Endothelial cell of umbilical vein (primary cell): ENCODE results near the gene PDE6B. TPM values are rescaled to one million over a fixed set of nuclear protein-coding genes. Genes with fewer than 3 reads are reported as not detected.

Experiments used
- BruUV-seq: library from RNA; stranded (reverse); fragments of 400-500 nt; replicated peaks from 2 replicates; lab custom pipeline; 2021; lab: Mats Ljungman, UMichigan
- CTCF ChIA-PET: fragments of 300-600, 350-600 bp; sonication (Branson Sonifier 250); formaldehyde crosslinking; loops from one replicate; lab custom pipeline; 2021; ENCODE audit warnings: antibody characterized with exemption, inconsistent platforms; lab: Charles Lee
- POLR2A ChIA-PET: fragments of 300-600, 350-600 bp; sonication (Branson Sonifier 250); formaldehyde crosslinking; loops from one replicate; lab custom pipeline; 2021; ENCODE audit warnings: antibody characterized with exemption, inconsistent platforms; lab: Charles Lee
- DNase-seq: peaks from one replicate; pipeline ENCODE4 v3.0.0-alpha.2; 2011; ENCODE audit warnings: low read depth, low spot score
- FAIRE-seq: peaks from 2 replicates; lab custom pipeline; 2011; peaks lifted over from hg19 to GRCh38; lab: Jason Lieb, UNC
- H2AFZ ChIP-seq: 2 replicates; pipeline ENCODE4 v1.6.0; 2012; ENCODE audit warnings: low read depth, low read length, control low read depth, inconsistent platforms
- H3K27ac ChIP-seq: 2 replicates; pipeline ENCODE4 v1.5.1; 2011; ENCODE audit warnings: low read depth, mild to moderate bottlenecking, control low read depth, low read length, moderate library complexity; ENCODE audit not compliant: insufficient read depth
- H3K27me3 ChIP-seq, 2 experiments: 2 replicates each; pipeline versions ENCODE4 v1.6.0 to v1.6.1; 2011; ENCODE audit warnings: low read length in 2 of 2, mixed read lengths in 1 of 2; ENCODE audit not compliant: control insufficient read depth in 2 of 2, insufficient read depth in 2 of 2
- H3K36me3 ChIP-seq, 2 experiments: 2 replicates in 1 of 2; 3 replicates in 1 of 2; pipeline ENCODE4 v1.5.1; 2011; ENCODE audit warnings: low read length in 2 of 2, mild to moderate bottlenecking in 1 of 2, moderate library complexity in 1 of 2; ENCODE audit not compliant: control insufficient read depth in 2 of 2, insufficient read depth in 2 of 2; ENCODE audit errors: extremely low read depth in 1 of 2
- H3K4me1 ChIP-seq: 3 replicates; pipeline ENCODE4 v1.5.1; 2011; ENCODE audit warnings: mild to moderate bottlenecking, low read length; ENCODE audit not compliant: control insufficient read depth, insufficient read depth; ENCODE audit errors: extremely low read depth
- H3K4me2 ChIP-seq: 2 replicates; pipeline ENCODE4 v1.6.1; 2011; ENCODE audit warnings: low read length, control low read depth, mixed read lengths; ENCODE audit not compliant: insufficient read depth
- H3K4me3 ChIP-seq, 3 experiments: fragments of 200-600 bp in 1 of 3; sonication (generic), shearing (Covaris generic) in 1 of 3; replicated peaks in 1 of 3; 2 replicates each; pipeline ENCODE4 v1.5.1; 2011 to 2016; ENCODE audit warnings: control low read depth in 3 of 3, low read length in 3 of 3, mild to moderate bottlenecking in 2 of 3, inconsistent platforms in 1 of 3, low read depth in 1 of 3, moderate library complexity in 1 of 3; ENCODE audit not compliant: insufficient read depth in 1 of 3
- H3K79me2 ChIP-seq: 2 replicates; pipeline ENCODE4 v1.6.0; 2012; ENCODE audit warnings: low read length, inconsistent platforms; ENCODE audit not compliant: control insufficient read depth, insufficient read depth
- H3K9ac ChIP-seq: replicated peaks from 2 replicates; pipeline ENCODE3; 2011; ENCODE audit warnings: low read length, control low read depth; ENCODE audit not compliant: insufficient read depth; ENCODE audit errors: extremely low read depth
- H3K9me1 ChIP-seq: replicated peaks from 3 replicates; pipeline ENCODE4 v1.6.0; 2011; ENCODE audit warnings: mild to moderate bottlenecking, low read length; ENCODE audit not compliant: control insufficient read depth, insufficient read depth; ENCODE audit errors: extremely low read depth
- H3K9me3 ChIP-seq: replicated peaks from 2 replicates; pipeline ENCODE4 v1.5.1; 2012; ENCODE audit warnings: low read length, inconsistent platforms; ENCODE audit not compliant: control insufficient read depth, insufficient read depth
- H4K20me1 ChIP-seq: replicated peaks from 2 replicates; pipeline ENCODE3; 2011; ENCODE audit warnings: mild to moderate bottlenecking, low read length; ENCODE audit not compliant: control insufficient read depth, insufficient read depth; ENCODE audit errors: extremely low read depth
- CTCF ChIP-seq, 2 donors: IDR thresholded peaks; 1 replicate in 1 of 2; 2 replicates in 1 of 2; pipeline ENCODE4 v1.5.1; 2011; ENCODE audit warnings: low read length in 2 of 2, mild to moderate bottlenecking in 2 of 2, moderate library complexity in 2 of 2, control low read depth in 1 of 2, inconsistent platforms in 1 of 2, low read depth in 1 of 2; ENCODE audit not compliant: insufficient read depth in 1 of 2; ENCODE audit errors: extremely low read depth in 1 of 2
- EZH2 ChIP-seq: IDR thresholded peaks from 2 replicates; pipeline ENCODE4 v1.6.1; 2012; ENCODE audit warnings: borderline replicate concordance, low read depth, mild to moderate bottlenecking, moderate library complexity, low read length, inconsistent platforms; ENCODE audit not compliant: severe bottlenecking
- FOS ChIP-seq: IDR thresholded peaks from 2 replicates; pipeline ENCODE4 v1.6.1; 2011; ENCODE audit warnings: mild to moderate bottlenecking, low read length, moderate library complexity, borderline replicate concordance; ENCODE audit not compliant: insufficient read depth
- GATA2 ChIP-seq: IDR thresholded peaks from 2 replicates; pipeline ENCODE4 v1.7.0; 2011; ENCODE audit warnings: low read depth, mild to moderate bottlenecking, moderate library complexity, mixed read lengths, low read length; ENCODE audit not compliant: insufficient read length, insufficient read depth
- JUN ChIP-seq: IDR thresholded peaks from 2 replicates; pipeline ENCODE4 v1.6.1; 2011; ENCODE audit warnings: borderline replicate concordance, low read depth; ENCODE audit not compliant: insufficient read length, insufficient read depth
- MAX ChIP-seq: IDR thresholded peaks from 2 replicates; pipeline ENCODE4 v1.6.1; 2011; ENCODE audit not compliant: insufficient read depth, insufficient read length
- MYC ChIP-seq: IDR thresholded peaks from one replicate; pipeline ENCODE4 v1.6.1; 2011; ENCODE audit warnings: mild to moderate bottlenecking, low read depth, low read length
- POLR2A ChIP-seq: IDR thresholded peaks from 2 replicates; pipeline ENCODE4 v1.6.1; 2012; ENCODE audit warnings: low read depth, mild to moderate bottlenecking, control low read depth, low read length
- POLR2AphosphoS5 ChIP-seq: IDR thresholded peaks from 2 replicates; pipeline ENCODE4 v1.6.1; 2012; ENCODE audit warnings: low read depth, mild to moderate bottlenecking, control low read depth, low read length, moderate library complexity; ENCODE audit not compliant: insufficient read depth
- dilution Hi-C: fragments of 300-500 bp; cut with MboI; formaldehyde crosslinking; loops from one replicate; pipeline ENCODE4 v1.15.0; 2019; ENCODE audit warnings: low sequenced_read_pairs; ENCODE audit not compliant: extremely low pct_ligation_motif_present
- intact Hi-C: fragments of 100-400 bp; cut with micrococcal nuclease; formaldehyde crosslinking; loops from one replicate; pipeline ENCODE4 v1.10.0; 2022
- polyA plus RNA-seq, 4 experiments: library from polyadenylated mRNA; depleted of rRNA in 3 of 4; stranded (reverse) in 3 of 4; unstranded in 1 of 4; fragments of >200 nt; gene quantifications; 2 replicates each; pipeline versions ENCODE4 v1.2.1 to v1.2.3, GENCODE V29; 2011 to 2012; ENCODE audit warnings: missing spikeins in 1 of 4
- total RNA-seq: library from RNA; stranded (reverse); gene quantifications from 2 replicates; pipeline ENCODE4 v1.2.3, GENCODE V29; 2021

PDE6B gene
- total and polyA plus RNA-seq, 2 donors (not counting 3 experiments of a cell fraction or from before 2014, with no cell fraction given) = 0.77 to 1.8 TPM

GRCh38 chr4:620201-620600, 5.2 kb upstream of the PDE6B start:
- no peak for FAIRE-seq
- ChIA-PET CTCF (no interaction called here), POLR2A (no interaction called here)
- H3K4me1 ChIP-seq = no peaks in the 10 kb centered on the region
- no peaks in the 10 kb centered on the region for H3K27me3 ChIP-seq
- intact Hi-C loops = no loop called here
- H4K20me1 ChIP-seq = no peaks in the 10 kb centered on the region
- H3K27ac ChIP-seq = no peak overlapping the region
- H3K4me3 ChIP-seq = no peak overlapping the region
- H2AFZ ChIP-seq = no peak overlapping the region
- no peaks in the 10 kb centered on the region for H3K9me3 ChIP-seq
- no TSS peak for BruUV-seq
- no peaks in the 10 kb centered on the region for H3K79me2 ChIP-seq
- dilution Hi-C loops = no loop called here
- no peaks in the 10 kb centered on the region for H3K9me1 ChIP-seq
- no peaks in the 10 kb centered on the region for H3K36me3 ChIP-seq
- TF ChIP-seq POLR2AphosphoS5 = no peak
- TF ChIP-seq GATA2 = no peak
- TF ChIP-seq FOS = no peak
- TF ChIP-seq MAX = no peak
- TF ChIP-seq MYC = no peak
- no peak for TF ChIP-seq EZH2
- no peak for TF ChIP-seq CTCF (IDR thresholded peaks at IDR 0.05; ENCODE audit: extremely low read depth in 1 of 2, insufficient read depth in 1 of 2, low read depth in 1 of 2, low read length in 2 of 2)
- no peak for TF ChIP-seq JUN
- TF ChIP-seq POLR2A = no peak
- H3K4me2 ChIP-seq = no peak overlapping the region
- no peak for DNase-seq
- H3K9ac ChIP-seq = no peak overlapping the region
